HepG2 (cell line): ENCODE measurements around the gene EPM2AIP1. TPM values are rescaled to one million over a fixed set of nuclear protein-coding genes. Genes with fewer than 3 reads are reported as not detected.

Source experiments
- HMG20A ChIP-seq: IDR thresholded peaks from 2 replicates; pipeline ENCODE4 v1.6.1; 2016; ENCODE audit warnings: borderline replicate concordance
- JARID2 ChIP-seq: sonication (generic); formaldehyde crosslinking; IDR thresholded peaks from 2 replicates; pipeline ENCODE4 v1.8.1; 2023; ENCODE audit warnings: missing genetic modification reagents, inconsistent platforms; ENCODE audit not compliant: insufficient replicate concordance
- MAFF ChIP-seq: IDR thresholded peaks from 2 replicates; pipeline ENCODE4 v1.6.1; 2011; ENCODE audit warnings: low read depth, low read length, improper control_type of control experiment
- MED13 ChIP-seq: sonication (generic); formaldehyde crosslinking; IDR thresholded peaks from 2 replicates; pipeline ENCODE4 v1.5.0; 2020; ENCODE audit warnings: missing genetic modification reagents
- SETDB1 ChIP-seq: sonication (generic); formaldehyde crosslinking; IDR thresholded peaks from 2 replicates; pipeline ENCODE4 v1.5.1; 2020; ENCODE audit warnings: missing genetic modification reagents, mild to moderate bottlenecking, borderline replicate concordance
- SIX1 ChIP-seq: sonication (generic); formaldehyde crosslinking; IDR thresholded peaks from 2 replicates; pipeline ENCODE4 v1.4.0; 2020; ENCODE audit warnings: missing genetic modification reagents, borderline replicate concordance
- TMF1 ChIP-seq: sonication (generic); formaldehyde crosslinking; IDR thresholded peaks from 2 replicates; pipeline ENCODE4 v1.8.1; 2022; ENCODE audit warnings: low read depth, missing genetic modification reagents
- ZNF3 ChIP-seq: IDR thresholded peaks from 2 replicates; pipeline ENCODE4 v1.7.0; 2017; ENCODE audit warnings: inconsistent platforms
- ZNF44 ChIP-seq: sonication (generic); formaldehyde crosslinking; IDR thresholded peaks from 2 replicates; pipeline ENCODE4 v1.5.1; 2020; ENCODE audit warnings: mild to moderate bottlenecking, missing genetic modification reagents
- ZNF570 ChIP-seq: sonication (generic); formaldehyde crosslinking; IDR thresholded peaks from 2 replicates; pipeline ENCODE4 v1.4.0; 2020; ENCODE audit warnings: mild to moderate bottlenecking, missing genetic modification reagents, borderline replicate concordance
- ZNF674 ChIP-seq: sonication (generic); formaldehyde crosslinking; IDR thresholded peaks from 2 replicates; pipeline ENCODE4 v1.5.0; 2020; ENCODE audit warnings: low read depth, mild to moderate bottlenecking, missing genetic modification reagents
- ZNF780A ChIP-seq: sonication (generic); formaldehyde crosslinking; IDR thresholded peaks from 2 replicates; pipeline ENCODE4 v1.8.0; 2022; ENCODE audit warnings: mild to moderate bottlenecking, missing genetic modification reagents, moderate library complexity
- ZNF839 ChIP-seq: sonication (generic); formaldehyde crosslinking; IDR thresholded peaks from 2 replicates; pipeline ENCODE4 v1.4.0; 2020; ENCODE audit warnings: missing genetic modification reagents, mild to moderate bottlenecking, borderline replicate concordance
- polyA plus RNA-seq, 8 experiments: library from polyadenylated mRNA; depleted of rRNA in 3 of 8; stranded (reverse) in 7 of 8; unstranded in 1 of 8; fragments of >200 nt; fragmentation: Illumina TruSeq in 4 of 8; extraction: Trizol in 4 of 8; gene quantifications; 2 replicates each; pipeline versions ENCODE4 v1.2.1 to v1.2.3, GENCODE V29; 2011 to 2016; ENCODE audit warnings: low read depth in 4 of 8, missing spikeins in 1 of 8, mixed read lengths in 1 of 8; ENCODE audit not compliant: insufficient read depth in 1 of 8
- total RNA-seq, 5 experiments: library from RNA; depleted of rRNA; stranded (reverse); fragments of >200 nt; fragmentation: Illumina TruSeq; extraction: Trizol; gene quantifications; 2 replicates each; pipeline ENCODE4 v1.2.3, GENCODE V29; 2016; ENCODE audit warnings: low read depth in 1 of 5
- TF ChIP-seq, protein P1 (sequence below): sonication (generic); formaldehyde crosslinking; IDR thresholded peaks from 2 replicates; pipeline ENCODE4 v1.4.0; 2020; ENCODE audit warnings: missing genetic modification reagents, borderline replicate concordance
- TF ChIP-seq, protein P2 (sequence below): sonication (generic); formaldehyde crosslinking; IDR thresholded peaks from 2 replicates; pipeline ENCODE4 v1.9.0; 2021; ENCODE audit warnings: mild to moderate bottlenecking, missing genetic modification reagents
- TF ChIP-seq, protein P3 (sequence below), 2 experiments: sonication (generic) in 1 of 2; formaldehyde crosslinking in 1 of 2; IDR thresholded peaks; 2 replicates each; pipeline versions ENCODE4 v1.4.0 to v1.6.1; 2018 to 2020; ENCODE audit warnings: missing genetic modification reagents in 2 of 2, borderline replicate concordance in 1 of 2, low read depth in 1 of 2, mild to moderate bottlenecking in 1 of 2, missing biosample characterization in 1 of 2

The EPM2AIP1 gene
- total and polyA plus RNA-seq, 2 of the 13 experiments (the other 11 are each of a cell fraction or from before 2014, with no cell fraction given) = 10.7 to 23.0 TPM

GRCh38 chr3:36992806-36993325 lies at the start of gene EPM2AIP1 (continued):
- TF ChIP-seq, protein P1, sequence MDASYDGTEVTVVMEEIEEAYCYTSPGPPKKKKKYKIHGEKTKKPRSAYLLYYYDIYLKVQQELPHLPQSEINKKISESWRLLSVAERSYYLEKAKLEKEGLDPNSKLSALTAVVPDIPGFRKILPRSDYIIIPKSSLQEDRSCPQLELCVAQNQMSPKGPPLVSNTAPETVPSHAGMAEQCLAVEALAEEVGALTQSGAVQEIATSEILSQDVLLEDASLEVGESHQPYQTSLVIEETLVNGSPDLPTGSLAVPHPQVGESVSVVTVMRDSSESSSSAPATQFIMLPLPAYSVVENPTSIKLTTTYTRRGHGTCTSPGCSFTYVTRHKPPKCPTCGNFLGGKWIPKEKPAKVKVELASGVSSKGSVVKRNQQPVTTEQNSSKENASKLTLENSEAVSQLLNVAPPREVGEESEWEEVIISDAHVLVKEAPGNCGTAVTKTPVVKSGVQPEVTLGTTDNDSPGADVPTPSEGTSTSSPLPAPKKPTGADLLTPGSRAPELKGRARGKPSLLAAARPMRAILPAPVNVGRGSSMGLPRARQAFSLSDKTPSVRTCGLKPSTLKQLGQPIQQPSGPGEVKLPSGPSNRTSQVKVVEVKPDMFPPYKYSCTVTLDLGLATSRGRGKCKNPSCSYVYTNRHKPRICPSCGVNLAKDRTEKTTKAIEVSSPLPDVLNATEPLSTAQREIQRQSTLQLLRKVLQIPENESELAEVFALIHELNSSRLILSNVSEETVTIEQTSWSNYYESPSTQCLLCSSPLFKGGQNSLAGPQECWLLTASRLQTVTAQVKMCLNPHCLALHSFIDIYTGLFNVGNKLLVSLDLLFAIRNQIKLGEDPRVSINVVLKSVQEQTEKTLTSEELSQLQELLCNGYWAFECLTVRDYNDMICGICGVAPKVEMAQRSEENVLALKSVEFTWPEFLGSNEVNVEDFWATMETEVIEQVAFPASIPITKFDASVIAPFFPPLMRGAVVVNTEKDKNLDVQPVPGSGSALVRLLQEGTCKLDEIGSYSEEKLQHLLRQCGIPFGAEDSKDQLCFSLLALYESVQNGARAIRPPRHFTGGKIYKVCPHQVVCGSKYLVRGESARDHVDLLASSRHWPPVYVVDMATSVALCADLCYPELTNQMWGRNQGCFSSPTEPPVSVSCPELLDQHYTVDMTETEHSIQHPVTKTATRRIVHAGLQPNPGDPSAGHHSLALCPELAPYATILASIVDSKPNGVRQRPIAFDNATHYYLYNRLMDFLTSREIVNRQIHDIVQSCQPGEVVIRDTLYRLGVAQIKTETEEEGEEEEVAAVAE (CRISPR knock-in tag) = peak; percentile 12; the same call in 1 of the 2 replicates
- TF ChIP-seq ZNF44 (CRISPR knock-in tag) = peak; percentile 92; the same call in 1 of the 2 replicates
- TF ChIP-seq MAFF = no peak
- 0 out of 2 replicates have a peak, but pooled peaks have one; percentile 23 for TF ChIP-seq ZNF839 (CRISPR knock-in tag)
- TF ChIP-seq, protein P2, sequence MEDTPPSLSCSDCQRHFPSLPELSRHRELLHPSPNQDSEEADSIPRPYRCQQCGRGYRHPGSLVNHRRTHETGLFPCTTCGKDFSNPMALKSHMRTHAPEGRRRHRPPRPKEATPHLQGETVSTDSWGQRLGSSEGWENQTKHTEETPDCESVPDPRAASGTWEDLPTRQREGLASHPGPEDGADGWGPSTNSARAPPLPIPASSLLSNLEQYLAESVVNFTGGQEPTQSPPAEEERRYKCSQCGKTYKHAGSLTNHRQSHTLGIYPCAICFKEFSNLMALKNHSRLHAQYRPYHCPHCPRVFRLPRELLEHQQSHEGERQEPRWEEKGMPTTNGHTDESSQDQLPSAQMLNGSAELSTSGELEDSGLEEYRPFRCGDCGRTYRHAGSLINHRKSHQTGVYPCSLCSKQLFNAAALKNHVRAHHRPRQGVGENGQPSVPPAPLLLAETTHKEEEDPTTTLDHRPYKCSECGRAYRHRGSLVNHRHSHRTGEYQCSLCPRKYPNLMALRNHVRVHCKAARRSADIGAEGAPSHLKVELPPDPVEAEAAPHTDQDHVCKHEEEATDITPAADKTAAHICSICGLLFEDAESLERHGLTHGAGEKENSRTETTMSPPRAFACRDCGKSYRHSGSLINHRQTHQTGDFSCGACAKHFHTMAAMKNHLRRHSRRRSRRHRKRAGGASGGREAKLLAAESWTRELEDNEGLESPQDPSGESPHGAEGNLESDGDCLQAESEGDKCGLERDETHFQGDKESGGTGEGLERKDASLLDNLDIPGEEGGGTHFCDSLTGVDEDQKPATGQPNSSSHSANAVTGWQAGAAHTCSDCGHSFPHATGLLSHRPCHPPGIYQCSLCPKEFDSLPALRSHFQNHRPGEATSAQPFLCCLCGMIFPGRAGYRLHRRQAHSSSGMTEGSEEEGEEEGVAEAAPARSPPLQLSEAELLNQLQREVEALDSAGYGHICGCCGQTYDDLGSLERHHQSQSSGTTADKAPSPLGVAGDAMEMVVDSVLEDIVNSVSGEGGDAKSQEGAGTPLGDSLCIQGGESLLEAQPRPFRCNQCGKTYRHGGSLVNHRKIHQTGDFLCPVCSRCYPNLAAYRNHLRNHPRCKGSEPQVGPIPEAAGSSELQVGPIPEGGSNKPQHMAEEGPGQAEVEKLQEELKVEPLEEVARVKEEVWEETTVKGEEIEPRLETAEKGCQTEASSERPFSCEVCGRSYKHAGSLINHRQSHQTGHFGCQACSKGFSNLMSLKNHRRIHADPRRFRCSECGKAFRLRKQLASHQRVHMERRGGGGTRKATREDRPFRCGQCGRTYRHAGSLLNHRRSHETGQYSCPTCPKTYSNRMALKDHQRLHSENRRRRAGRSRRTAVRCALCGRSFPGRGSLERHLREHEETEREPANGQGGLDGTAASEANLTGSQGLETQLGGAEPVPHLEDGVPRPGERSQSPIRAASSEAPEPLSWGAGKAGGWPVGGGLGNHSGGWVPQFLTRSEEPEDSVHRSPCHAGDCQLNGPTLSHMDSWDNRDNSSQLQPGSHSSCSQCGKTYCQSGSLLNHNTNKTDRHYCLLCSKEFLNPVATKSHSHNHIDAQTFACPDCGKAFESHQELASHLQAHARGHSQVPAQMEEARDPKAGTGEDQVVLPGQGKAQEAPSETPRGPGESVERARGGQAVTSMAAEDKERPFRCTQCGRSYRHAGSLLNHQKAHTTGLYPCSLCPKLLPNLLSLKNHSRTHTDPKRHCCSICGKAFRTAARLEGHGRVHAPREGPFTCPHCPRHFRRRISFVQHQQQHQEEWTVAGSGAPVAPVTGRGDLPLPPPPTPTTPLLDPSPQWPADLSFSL = no peak
- TF ChIP-seq SETDB1 (CRISPR knock-in tag) = no peak
- TF ChIP-seq ZNF3 (CRISPR knock-in tag) = no peak
- TF ChIP-seq, protein P3, sequence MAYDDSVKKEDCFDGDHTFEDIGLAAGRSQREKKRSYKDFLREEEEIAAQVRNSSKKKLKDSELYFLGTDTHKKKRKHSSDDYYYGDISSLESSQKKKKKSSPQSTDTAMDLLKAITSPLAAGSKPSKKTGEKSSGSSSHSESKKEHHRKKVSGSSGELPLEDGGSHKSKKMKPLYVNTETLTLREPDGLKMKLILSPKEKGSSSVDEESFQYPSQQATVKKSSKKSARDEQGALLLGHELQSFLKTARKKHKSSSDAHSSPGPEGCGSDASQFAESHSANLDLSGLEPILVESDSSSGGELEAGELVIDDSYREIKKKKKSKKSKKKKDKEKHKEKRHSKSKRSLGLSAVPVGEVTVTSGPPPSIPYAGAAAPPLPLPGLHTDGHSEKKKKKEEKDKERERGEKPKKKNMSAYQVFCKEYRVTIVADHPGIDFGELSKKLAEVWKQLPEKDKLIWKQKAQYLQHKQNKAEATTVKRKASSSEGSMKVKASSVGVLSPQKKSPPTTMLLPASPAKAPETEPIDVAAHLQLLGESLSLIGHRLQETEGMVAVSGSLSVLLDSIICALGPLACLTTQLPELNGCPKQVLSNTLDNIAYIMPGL (CRISPR knock-in tag; IDR thresholded peaks at IDR 0.05; ENCODE audit: borderline replicate concordance in 1 of 2, low read depth in 1 of 2) = peak; percentile 91 to 92
- TF ChIP-seq ZNF570 (CRISPR knock-in tag) = no peak
- TF ChIP-seq ZNF780A (CRISPR knock-in tag) = no peak
- no peak for TF ChIP-seq ZNF674 (CRISPR knock-in tag)
- no peak for TF ChIP-seq SIX1 (CRISPR knock-in tag)
- no peak for TF ChIP-seq HMG20A (CRISPR knock-in tag)
- TF ChIP-seq JARID2 (CRISPR knock-in tag) = no peak
- TF ChIP-seq MED13 (CRISPR knock-in tag) = 0 out of 2 replicates have a peak, but pooled peaks have one; percentile 62
- no peak; the same call in 1 of the 2 replicates for TF ChIP-seq TMF1 (CRISPR knock-in tag)
